SK-N-SH treated with all-trans-retinoic acid at 6 μM for 48 hours (cell line): ENCODE measurements around the gene MEP1B.

ENCODE experiments used
- ATAC-seq: fragments of 200-7000 bp; cut with Tn5 transposase; 3 replicates; pipeline ENCODE4 v1.9.1; 2020; ENCODE audit warnings: mild to moderate bottlenecking, moderate library complexity
- ARNTL ChIP-seq: fragments of 450-650 bp; formaldehyde crosslinking; IDR thresholded peaks from 2 replicates; pipeline ENCODE4 v1.5.0; 2020; ENCODE audit warnings: low read depth, mild to moderate bottlenecking, moderate library complexity, borderline replicate concordance
- BACH2 ChIP-seq: fragments of 250-450 bp; sonication (Bioruptor Pico); IDR thresholded peaks from 2 replicates; pipeline ENCODE4 v1.9.0; 2021; ENCODE audit warnings: mild to moderate bottlenecking, borderline replicate concordance
- CREB5 ChIP-seq: fragments of 250-450 bp; sonication (Bioruptor Pico); IDR thresholded peaks from 2 replicates; pipeline ENCODE4 v1.5.1; 2020; ENCODE audit warnings: low read depth, mild to moderate bottlenecking, moderate library complexity
- CSDC2 ChIP-seq: fragments of 250-450 bp; sonication (Bioruptor Pico); IDR thresholded peaks from 2 replicates; pipeline ENCODE4 v1.5.0; 2020; ENCODE audit warnings: mild to moderate bottlenecking, moderate library complexity
- GLIS3 ChIP-seq: fragments of 250-450 bp; sonication (Bioruptor Pico); IDR thresholded peaks from 2 replicates; pipeline ENCODE4 v1.5.0; 2020; ENCODE audit warnings: mild to moderate bottlenecking, moderate library complexity
- ISL1 ChIP-seq: fragments of 250-450 bp; sonication (Bioruptor Pico); IDR thresholded peaks from 2 replicates; pipeline ENCODE4 v2.1.2; 2022; ENCODE audit warnings: mild to moderate bottlenecking, moderate library complexity
- OSR1 ChIP-seq: fragments of 250-450 bp; sonication (Bioruptor Pico); IDR thresholded peaks from 2 replicates; pipeline ENCODE4 v1.8.0; 2022; ENCODE audit warnings: moderate library complexity, mild to moderate bottlenecking, inconsistent platforms
- PPARA ChIP-seq: fragments of 250-450 bp; sonication (Bioruptor Pico); IDR thresholded peaks from 2 replicates; pipeline ENCODE4 v1.5.0; 2020; ENCODE audit warnings: mild to moderate bottlenecking, borderline replicate concordance
- RARB ChIP-seq: fragments of 250-450 bp; sonication (Bioruptor Pico); IDR thresholded peaks from 2 replicates; pipeline ENCODE4 v1.8.0; 2021; ENCODE audit warnings: mild to moderate bottlenecking, moderate library complexity
- SNAI2 ChIP-seq: fragments of 250-450 bp; sonication (Bioruptor Pico); IDR thresholded peaks from 2 replicates; pipeline ENCODE4 v1.5.0; 2020; ENCODE audit warnings: mild to moderate bottlenecking, moderate library complexity
- TCF4 ChIP-seq: fragments of 250-450 bp; sonication (Bioruptor Pico); IDR thresholded peaks from 2 replicates; pipeline ENCODE4 v1.8.0; 2021; ENCODE audit warnings: mild to moderate bottlenecking, moderate library complexity, borderline replicate concordance
- TOX ChIP-seq: fragments of 250-450 bp; sonication (Bioruptor Pico); IDR thresholded peaks from 2 replicates; pipeline ENCODE4 v1.8.0; 2021; ENCODE audit warnings: mild to moderate bottlenecking, moderate library complexity, borderline replicate concordance
- ZC3H10 ChIP-seq: fragments of 250-450 bp; sonication (Bioruptor Pico); IDR thresholded peaks from 2 replicates; pipeline ENCODE4 v1.5.1; 2021; ENCODE audit warnings: mild to moderate bottlenecking, moderate library complexity
- ZFP30 ChIP-seq: fragments of 450-650 bp; formaldehyde crosslinking; IDR thresholded peaks from 2 replicates; pipeline ENCODE4 v1.5.0; 2022; ENCODE audit warnings: mild to moderate bottlenecking, moderate library complexity
- ZNF565 ChIP-seq: fragments of 450-650 bp; formaldehyde crosslinking; conservative IDR thresholded peaks from 2 replicates; pipeline ENCODE4 v1.5.0; 2020; ENCODE audit warnings: low read depth, mild to moderate bottlenecking, moderate library complexity
- ZNF70 ChIP-seq: fragments of 450-650 bp; formaldehyde crosslinking; IDR thresholded peaks from 2 replicates; pipeline ENCODE4 v1.5.0; 2020; ENCODE audit warnings: mild to moderate bottlenecking, moderate library complexity
- ZNF8 ChIP-seq: fragments of 450-650 bp; formaldehyde crosslinking; IDR thresholded peaks from 2 replicates; pipeline ENCODE4 v1.5.0; 2020; ENCODE audit warnings: mild to moderate bottlenecking, moderate library complexity
- TF ChIP-seq, protein P1 (sequence below): fragments of 250-450 bp; sonication (Bioruptor Pico); IDR thresholded peaks from 2 replicates; pipeline ENCODE4 v1.8.0; 2020; ENCODE audit warnings: mild to moderate bottlenecking, moderate library complexity, borderline replicate concordance
- TF ChIP-seq, protein P2 (sequence below): fragments of 250-450 bp; sonication (Bioruptor Pico); IDR thresholded peaks from 2 replicates; pipeline ENCODE4 v1.5.1; 2021; ENCODE audit warnings: mild to moderate bottlenecking, moderate library complexity
- TF ChIP-seq, protein P3 (sequence below): fragments of 250-450 bp; sonication (Bioruptor Pico); IDR thresholded peaks from 2 replicates; pipeline ENCODE4 v1.5.0; 2020; ENCODE audit warnings: mild to moderate bottlenecking, moderate library complexity
- TF ChIP-seq, protein P4 (sequence below): fragments of 250-450 bp; sonication (Bioruptor Pico); IDR thresholded peaks from 2 replicates; pipeline ENCODE4 v1.8.0; 2021; ENCODE audit warnings: low read depth, mild to moderate bottlenecking, moderate library complexity, borderline replicate concordance

The MEP1B gene

DNA sequence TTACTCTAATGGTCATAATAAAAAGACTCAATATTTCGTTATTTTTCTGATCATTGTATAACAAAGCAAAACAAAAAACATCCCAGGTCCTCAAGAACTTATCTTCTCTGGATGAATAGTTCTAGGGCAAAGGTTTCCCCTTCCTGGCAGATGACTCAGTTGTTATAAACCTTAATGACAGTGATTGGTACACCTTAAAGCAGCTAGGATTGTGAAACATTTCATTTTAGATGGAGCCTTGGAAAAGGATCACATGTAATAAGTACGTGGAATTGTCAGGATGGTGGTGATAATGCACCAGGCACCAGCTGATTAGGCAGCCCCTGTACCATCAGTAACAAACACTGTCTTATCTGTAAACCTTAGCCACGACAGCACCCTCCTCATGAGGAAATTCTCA is 47.2 kb downstream of the MEP1B start:
- ATAC-seq, result no peak
- TF ChIP-seq GLIS3 (no peak), ZNF8 (CRISPR knock-in tag) (no peak), ZFP30 (no peak), ZC3H10 (CRISPR knock-in tag) (no peak), SNAI2 (CRISPR knock-in tag) (no peak), CSDC2 (CRISPR knock-in tag) (no peak), ZNF565 (CRISPR knock-in tag) (no peak), ISL1 (CRISPR knock-in tag) (no peak), CREB5 (CRISPR knock-in tag) (no peak), OSR1 (CRISPR knock-in tag) (no peak), TOX (CRISPR knock-in tag) (no peak), ZNF70 (no peak), ARNTL (CRISPR knock-in tag) (no peak)
- TF ChIP-seq, protein P1, sequence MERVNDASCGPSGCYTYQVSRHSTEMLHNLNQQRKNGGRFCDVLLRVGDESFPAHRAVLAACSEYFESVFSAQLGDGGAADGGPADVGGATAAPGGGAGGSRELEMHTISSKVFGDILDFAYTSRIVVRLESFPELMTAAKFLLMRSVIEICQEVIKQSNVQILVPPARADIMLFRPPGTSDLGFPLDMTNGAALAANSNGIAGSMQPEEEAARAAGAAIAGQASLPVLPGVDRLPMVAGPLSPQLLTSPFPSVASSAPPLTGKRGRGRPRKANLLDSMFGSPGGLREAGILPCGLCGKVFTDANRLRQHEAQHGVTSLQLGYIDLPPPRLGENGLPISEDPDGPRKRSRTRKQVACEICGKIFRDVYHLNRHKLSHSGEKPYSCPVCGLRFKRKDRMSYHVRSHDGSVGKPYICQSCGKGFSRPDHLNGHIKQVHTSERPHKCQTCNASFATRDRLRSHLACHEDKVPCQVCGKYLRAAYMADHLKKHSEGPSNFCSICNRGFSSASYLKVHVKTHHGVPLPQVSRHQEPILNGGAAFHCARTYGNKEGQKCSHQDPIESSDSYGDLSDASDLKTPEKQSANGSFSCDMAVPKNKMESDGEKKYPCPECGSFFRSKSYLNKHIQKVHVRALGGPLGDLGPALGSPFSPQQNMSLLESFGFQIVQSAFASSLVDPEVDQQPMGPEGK (CRISPR knock-in tag), result no peak
- TF ChIP-seq, protein P2, sequence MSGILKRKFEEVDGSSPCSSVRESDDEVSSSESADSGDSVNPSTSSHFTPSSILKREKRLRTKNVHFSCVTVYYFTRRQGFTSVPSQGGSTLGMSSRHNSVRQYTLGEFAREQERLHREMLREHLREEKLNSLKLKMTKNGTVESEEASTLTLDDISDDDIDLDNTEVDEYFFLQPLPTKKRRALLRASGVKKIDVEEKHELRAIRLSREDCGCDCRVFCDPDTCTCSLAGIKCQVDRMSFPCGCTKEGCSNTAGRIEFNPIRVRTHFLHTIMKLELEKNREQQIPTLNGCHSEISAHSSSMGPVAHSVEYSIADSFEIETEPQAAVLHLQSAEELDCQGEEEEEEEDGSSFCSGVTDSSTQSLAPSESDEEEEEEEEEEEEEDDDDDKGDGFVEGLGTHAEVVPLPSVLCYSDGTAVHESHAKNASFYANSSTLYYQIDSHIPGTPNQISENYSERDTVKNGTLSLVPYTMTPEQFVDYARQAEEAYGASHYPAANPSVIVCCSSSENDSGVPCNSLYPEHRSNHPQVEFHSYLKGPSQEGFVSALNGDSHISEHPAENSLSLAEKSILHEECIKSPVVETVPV, result no peak

DNA sequence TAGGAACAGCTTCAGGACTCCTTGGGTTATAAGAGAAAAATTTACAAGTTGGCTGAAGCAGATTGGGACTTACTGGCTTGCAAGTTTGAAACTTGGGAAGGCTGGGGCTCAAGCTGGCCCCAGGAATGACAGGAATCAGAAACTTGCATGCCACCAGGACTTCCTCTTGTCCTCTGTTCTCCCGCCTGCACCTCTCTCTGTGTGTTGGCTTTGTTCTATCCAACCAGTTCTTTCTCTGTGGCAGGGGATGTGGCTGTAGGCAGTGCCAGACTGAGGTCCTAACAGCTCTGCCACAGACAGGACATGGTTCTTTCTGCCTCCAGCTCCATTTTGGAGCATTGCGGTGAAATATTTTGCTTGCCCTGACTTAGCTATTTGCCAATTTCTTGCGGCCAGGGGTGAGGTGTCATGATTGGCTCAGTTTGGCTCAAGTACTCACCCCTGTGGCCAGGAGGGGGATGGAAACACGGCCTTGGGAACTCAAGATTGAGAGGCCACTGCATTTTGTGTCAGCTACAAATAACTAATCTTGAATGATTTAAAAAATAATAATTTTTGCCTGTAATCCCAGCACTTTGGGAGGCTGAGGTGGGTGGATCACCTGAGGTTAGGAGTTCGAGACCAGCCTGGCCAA is 48.9 kb downstream of the MEP1B start:
- ATAC-seq, result no peak
- TF ChIP-seq ZNF565 (CRISPR knock-in tag), result no peak
- no peak for TF ChIP-seq RARB (CRISPR knock-in tag)
- no peak for TF ChIP-seq CREB5 (CRISPR knock-in tag)
- TF ChIP-seq ZFP30, result no peak
- TF ChIP-seq TOX (CRISPR knock-in tag), result no peak
- TF ChIP-seq BACH2 (CRISPR knock-in tag), result no peak
- TF ChIP-seq, protein P3, sequence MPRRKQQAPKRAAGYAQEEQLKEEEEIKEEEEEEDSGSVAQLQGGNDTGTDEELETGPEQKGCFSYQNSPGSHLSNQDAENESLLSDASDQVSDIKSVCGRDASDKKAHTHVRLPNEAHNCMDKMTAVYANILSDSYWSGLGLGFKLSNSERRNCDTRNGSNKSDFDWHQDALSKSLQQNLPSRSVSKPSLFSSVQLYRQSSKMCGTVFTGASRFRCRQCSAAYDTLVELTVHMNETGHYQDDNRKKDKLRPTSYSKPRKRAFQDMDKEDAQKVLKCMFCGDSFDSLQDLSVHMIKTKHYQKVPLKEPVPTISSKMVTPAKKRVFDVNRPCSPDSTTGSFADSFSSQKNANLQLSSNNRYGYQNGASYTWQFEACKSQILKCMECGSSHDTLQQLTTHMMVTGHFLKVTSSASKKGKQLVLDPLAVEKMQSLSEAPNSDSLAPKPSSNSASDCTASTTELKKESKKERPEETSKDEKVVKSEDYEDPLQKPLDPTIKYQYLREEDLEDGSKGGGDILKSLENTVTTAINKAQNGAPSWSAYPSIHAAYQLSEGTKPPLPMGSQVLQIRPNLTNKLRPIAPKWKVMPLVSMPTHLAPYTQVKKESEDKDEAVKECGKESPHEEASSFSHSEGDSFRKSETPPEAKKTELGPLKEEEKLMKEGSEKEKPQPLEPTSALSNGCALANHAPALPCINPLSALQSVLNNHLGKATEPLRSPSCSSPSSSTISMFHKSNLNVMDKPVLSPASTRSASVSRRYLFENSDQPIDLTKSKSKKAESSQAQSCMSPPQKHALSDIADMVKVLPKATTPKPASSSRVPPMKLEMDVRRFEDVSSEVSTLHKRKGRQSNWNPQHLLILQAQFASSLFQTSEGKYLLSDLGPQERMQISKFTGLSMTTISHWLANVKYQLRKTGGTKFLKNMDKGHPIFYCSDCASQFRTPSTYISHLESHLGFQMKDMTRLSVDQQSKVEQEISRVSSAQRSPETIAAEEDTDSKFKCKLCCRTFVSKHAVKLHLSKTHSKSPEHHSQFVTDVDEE (CRISPR knock-in tag), result no peak
- TF ChIP-seq ZC3H10 (CRISPR knock-in tag), result no peak
- TF ChIP-seq, protein P4, sequence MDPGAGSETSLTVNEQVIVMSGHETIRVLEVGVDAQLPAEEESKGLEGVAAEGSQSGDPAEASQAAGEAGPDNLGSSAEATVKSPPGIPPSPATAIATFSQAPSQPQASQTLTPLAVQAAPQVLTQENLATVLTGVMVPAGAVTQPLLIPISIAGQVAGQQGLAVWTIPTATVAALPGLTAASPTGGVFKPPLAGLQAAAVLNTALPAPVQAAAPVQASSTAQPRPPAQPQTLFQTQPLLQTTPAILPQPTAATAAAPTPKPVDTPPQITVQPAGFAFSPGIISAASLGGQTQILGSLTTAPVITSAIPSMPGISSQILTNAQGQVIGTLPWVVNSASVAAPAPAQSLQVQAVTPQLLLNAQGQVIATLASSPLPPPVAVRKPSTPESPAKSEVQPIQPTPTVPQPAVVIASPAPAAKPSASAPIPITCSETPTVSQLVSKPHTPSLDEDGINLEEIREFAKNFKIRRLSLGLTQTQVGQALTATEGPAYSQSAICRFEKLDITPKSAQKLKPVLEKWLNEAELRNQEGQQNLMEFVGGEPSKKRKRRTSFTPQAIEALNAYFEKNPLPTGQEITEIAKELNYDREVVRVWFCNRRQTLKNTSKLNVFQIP (CRISPR knock-in tag), result no peak
- no peak for TF ChIP-seq TCF4
- TF ChIP-seq CSDC2 (CRISPR knock-in tag), result no peak
- TF ChIP-seq, protein P2, result no peak
- TF ChIP-seq GLIS3, result no peak
- TF ChIP-seq PPARA (CRISPR knock-in tag), result no peak
- no peak for TF ChIP-seq OSR1 (CRISPR knock-in tag)
- no peak for TF ChIP-seq ZNF70
- TF ChIP-seq ZNF8 (CRISPR knock-in tag), result no peak
- TF ChIP-seq ISL1 (CRISPR knock-in tag), result no peak
- TF ChIP-seq, protein P1 (CRISPR knock-in tag), result no peak
